GM11168 (cell line): ENCODE data around the gene SNAP91.
"Not testable (repeated sequence)": the region's sequence is repeated elsewhere in the genome, so short reads cannot be mapped to it uniquely, and the experiment has no call there.

Experiments used
- in situ Hi-C: fragments of 300-500 bp; cut with MboI; formaldehyde crosslinking; loops from one replicate; pipeline ENCODE4 v1.12.0; 2022; ENCODE audit warnings: low sequenced_read_pairs; ENCODE audit not compliant: unreplicated experiment

Gene SNAP91

GRCh38 chr6:83633149-83633548 lies 75.8 kb downstream of the SNAP91 start:
- in situ Hi-C loops: no loop called here

DNA sequence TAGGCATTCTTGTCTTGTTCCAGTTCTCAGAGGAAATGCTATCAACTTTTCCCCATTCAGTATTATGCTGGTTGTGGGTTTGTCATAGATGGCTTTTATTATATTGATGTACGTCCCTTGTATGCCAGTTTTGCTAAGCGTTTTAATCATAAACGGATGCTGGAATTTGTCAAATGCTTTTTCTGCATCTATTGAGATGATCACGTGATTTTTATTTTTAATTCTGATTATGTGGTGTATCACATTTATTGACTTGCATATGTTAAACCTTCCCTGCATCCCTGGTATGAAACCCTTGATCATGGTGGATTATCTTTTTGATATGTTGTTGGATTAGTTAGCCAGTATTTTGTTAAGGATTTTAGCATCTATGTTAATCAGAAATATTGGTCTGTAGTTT lies 79.0 kb downstream of the SNAP91 start:
- in situ Hi-C loops: not testable (repeated sequence)

- in situ Hi-C loops: loop anchor here (25.0 kb wide), 1 partner anchor 597 kb away; no protein-coding TSS in a partner anchor
Observed at GRCh38 chr6:83615025-83615999, 93.6 kb downstream of the SNAP91 start.

DNA sequence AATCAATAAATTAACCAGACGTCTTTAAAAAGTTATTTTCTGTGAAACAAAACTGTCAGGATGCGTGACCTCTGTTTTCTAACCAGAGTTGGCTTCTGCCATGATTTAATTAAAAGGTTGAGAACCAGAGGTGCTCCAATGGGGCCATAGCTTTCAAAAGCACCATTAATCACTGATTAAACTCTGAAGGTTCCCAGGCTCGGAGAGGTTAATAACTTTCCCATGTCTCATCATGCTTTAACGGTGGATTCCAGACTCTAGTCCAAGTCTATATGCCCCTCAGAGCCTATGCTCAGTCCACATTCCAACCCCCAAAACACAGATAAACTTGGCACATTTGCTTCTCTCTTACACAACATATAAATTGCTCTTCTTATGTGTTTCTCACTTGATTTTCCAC lies 95.5 kb downstream of the SNAP91 start:
- in situ Hi-C loops: loop anchor here (25.0 kb wide), 1 partner anchor 599 kb away; no protein-coding TSS in a partner anchor

- in situ Hi-C loops: loop anchor here (25.0 kb wide), 1 partner anchor 603 kb away; no protein-coding TSS in a partner anchor
Observed at GRCh38 chr6:83609248-83609647, 99.7 kb downstream of the SNAP91 start.

DNA sequence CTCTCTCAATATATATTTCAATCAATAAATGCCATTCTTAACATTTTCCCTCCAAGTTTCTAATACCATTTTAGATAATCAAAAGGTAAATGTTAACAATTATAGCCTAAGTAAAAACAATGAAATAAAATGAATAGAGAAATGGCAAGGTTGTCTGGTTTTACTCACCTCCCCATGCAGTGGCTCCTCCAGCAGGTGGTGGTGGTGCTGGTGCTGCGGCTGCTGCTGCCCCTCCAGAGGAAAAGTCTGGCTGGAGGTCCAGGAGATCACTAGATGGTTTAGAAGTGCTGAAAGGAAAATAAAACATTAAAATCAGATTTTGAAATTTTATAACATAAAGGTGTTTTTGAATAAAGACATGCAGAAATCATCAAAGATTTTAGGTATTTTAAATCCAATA lies 103.4 kb downstream of the SNAP91 start:
- in situ Hi-C loops: loop anchor here (25.0 kb wide), 1 partner anchor 607 kb away; no protein-coding TSS in a partner anchor

- in situ Hi-C loops: loop anchor here (25.0 kb wide), 1 partner anchor 609 kb away; no protein-coding TSS in a partner anchor
Observed at GRCh38 chr6:83603551-83603950, 105.3 kb downstream of the SNAP91 start.

DNA sequence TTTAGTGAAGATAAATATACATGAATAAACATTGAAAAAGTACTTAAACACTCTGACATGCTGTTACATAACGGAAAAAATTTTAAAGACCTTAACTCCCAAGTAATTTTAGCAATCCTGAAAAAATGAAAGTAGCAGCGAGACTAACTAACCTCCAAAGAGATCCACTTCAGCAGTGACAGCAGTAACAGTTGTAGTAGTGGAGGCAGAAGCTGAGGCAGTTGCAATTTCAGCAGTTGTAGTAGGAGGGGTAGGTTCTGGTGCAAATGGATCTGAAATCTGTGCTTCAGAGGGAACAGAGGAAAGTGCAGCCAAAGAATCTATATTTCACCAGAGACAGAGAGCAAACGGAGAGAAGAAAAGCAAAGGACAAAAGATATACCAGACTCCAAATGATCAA lies 107.8 kb downstream of the SNAP91 start:
- in situ Hi-C loops: loop anchor here (25.0 kb wide), 1 partner anchor 611 kb away; no protein-coding TSS in a partner anchor

DNA sequence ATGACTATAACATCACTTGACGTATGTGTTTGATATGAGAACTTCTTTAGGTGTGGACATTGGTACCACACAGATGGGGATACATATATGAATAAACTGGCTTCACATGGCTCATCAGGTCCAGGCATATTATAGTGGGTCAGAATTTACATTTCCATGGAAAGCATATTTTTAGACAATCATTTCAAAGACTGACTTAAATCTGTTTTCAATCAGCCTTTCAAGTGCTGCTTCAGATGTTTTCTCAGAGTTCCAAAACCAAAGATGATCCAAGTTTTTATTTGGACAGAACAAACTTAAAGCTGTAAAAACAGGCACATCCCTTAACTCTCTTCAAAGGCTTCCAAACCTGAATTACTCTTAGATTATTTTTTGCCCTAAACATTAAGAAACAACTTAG lies 108.4 kb downstream of the SNAP91 start:
- in situ Hi-C loops: loop anchor here (25.0 kb wide), 1 partner anchor 612 kb away; no protein-coding TSS in a partner anchor

GRCh38 chr6:83597511-83597910 lies 111.4 kb downstream of the SNAP91 start:
- in situ Hi-C loops: no loop called here

GRCh38 chr6:83597051-83597450 lies 111.8 kb downstream of the SNAP91 start:
- in situ Hi-C loops: no loop called here

GRCh38 chr6:83594941-83595340 lies 114.0 kb downstream of the SNAP91 start:
- in situ Hi-C loops: no loop called here

GRCh38 chr6:83593395-83593785 lies 115.5 kb downstream of the SNAP91 start:
- in situ Hi-C loops: no loop called here

DNA sequence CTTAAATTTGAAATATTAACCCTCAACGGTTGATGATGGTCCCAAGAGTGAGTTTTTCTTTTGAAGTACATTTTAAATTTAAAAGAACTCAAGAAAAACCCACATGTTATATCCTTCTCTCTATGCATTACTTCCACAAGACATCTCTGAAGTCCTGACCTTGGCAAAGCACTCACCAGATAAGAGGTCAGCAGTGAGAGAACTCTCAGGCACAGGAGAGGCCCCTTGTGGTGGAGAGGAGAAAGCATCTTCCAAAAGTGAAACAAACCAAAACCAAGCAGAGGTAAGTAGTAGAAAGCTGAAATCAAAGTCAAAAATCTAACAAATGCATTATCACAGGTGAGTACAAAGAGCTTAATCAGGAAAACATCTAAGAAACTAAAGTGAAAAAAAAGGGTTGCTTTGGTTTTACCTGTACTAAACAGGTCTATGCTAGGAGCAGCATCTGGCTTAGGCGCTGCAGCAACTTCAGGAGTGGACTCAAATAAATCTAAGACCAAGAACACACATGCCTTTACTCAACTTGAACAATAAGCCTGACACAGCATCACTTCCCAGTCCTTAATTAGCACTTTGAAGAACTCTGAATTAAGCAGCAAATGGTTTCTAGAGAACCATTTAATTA lies 116.0 kb downstream of the SNAP91 start:
- in situ Hi-C loops: no loop called here

GRCh38 chr6:83590416-83590815 lies 118.5 kb downstream of the SNAP91 start:
- in situ Hi-C loops: no loop called here

- in situ Hi-C loops: no loop called here
Observed at GRCh38 chr6:83589076-83589475, 119.8 kb downstream of the SNAP91 start.

DNA sequence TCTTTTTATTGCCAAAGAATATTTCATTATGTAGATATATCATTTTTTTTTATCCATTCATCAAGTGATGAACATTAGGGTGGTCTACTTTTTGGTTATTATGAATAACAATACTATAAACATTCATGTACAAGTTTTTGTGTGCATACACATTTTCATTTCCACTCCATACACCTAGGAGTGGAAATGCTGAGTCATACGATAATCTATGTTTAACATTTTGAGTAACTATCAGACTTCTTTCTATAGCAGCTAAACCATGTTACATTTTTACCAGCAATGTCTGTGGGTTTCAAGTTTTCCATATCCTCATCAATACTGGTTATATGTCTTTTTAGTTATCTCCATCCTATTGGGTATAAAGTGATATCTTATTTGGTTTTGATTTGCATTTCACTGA lies 130.8 kb downstream of the SNAP91 start:
- in situ Hi-C loops: no loop called here

DNA sequence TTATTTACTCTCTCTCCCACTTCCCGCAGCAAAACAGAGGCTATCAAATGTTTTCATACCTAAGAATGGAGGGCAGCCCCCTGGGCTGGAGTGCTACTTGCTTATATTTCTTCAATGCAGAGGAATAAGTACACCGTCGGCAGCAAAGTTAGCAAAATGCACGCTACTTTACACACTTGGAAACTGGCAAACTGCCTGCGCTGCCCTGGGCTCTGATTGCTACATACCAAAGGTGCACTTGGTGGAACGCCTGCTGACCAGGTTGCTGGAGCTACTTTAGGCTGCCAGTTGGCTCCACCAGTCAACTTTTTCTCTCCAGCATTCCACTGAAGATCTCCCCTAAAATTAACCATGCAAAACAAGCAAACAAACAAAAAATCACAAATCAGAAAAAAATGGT lies 134.1 kb downstream of the SNAP91 start:
- in situ Hi-C loops: no loop called here

DNA sequence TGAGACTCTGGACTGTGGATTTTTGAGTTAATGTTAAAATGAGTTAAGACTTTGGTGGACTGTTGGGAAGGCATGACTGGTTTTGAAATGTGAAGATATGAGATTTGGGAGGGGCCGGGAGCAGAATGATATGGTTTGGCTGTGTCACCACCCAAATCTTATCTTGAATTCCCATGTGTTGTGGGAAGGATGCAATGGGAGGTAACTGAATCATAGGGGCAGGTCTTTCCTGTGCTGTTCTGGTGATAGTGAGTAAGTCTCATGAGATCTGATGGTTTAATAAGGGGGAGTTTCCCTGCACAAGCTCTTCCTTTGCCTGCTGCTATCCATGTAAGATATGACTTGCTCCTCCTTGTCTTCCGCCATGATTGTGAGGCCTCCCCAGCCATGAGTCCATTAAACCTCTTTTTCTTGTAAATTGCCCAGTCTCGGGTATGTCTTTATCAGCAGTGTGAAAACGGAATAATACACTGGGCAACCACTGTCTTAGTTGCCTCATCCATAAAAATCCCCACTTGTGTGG lies 137.2 kb downstream of the SNAP91 start:
- in situ Hi-C loops: not testable (repeated sequence)

DNA sequence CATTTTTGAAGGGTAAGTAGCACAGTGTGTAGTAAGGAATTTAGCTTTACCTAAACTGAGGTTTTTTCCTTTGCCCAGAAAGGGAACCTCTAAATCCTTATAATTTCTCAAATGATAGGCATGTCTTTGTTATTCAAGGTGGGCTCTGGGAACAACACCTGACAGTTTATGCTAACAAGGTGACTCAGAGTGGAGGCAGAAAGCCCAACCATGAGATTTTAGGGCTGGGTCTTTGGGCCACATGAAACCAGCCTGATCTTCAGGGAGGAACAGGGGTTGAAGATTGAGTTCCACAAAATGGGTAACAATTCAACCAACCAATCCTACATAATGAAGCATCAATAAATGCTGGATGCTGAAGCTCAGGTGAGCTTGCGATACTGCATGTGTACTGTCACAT lies 149.9 kb downstream of the SNAP91 start:
- in situ Hi-C loops: no loop called here

DNA sequence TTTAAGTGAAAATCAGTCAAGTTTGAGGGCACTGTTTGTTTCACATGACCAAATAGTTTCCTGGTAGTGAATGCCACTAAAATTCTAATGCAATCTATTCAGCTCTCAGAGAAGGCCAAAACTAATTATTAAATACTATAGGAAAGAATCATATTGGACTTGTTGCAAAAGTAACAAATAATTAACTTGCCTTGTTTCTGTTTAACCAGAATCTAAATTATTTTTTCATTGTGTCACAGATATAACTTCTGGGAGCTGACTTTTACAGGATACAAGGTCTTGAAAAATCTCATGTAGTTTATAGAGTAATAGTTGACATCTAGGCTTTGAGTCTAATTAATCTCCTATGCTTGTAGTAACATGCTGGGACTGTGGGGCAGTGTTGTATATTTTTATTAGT lies 152.0 kb downstream of the SNAP91 start:
- in situ Hi-C loops: no loop called here
